BE2C (cell line): Measurements from ENCODE around the gene INSYN2B.

Experiments used
- DNase-seq: peaks from one replicate; pipeline ENCODE4 v3.0.0-alpha.2; 2020
- H3K27me3 ChIP-seq: fragments of 250-450 bp; sonication (Bioruptor Pico); 2 replicates; pipeline ENCODE4 v1.5.1; 2020; ENCODE audit warnings: mild to moderate bottlenecking
- H3K36me3 ChIP-seq: fragments of 250-450 bp; sonication (Bioruptor Pico); 2 replicates; pipeline ENCODE4 v1.5.1; 2020; ENCODE audit warnings: mild to moderate bottlenecking
- H3K4me1 ChIP-seq: fragments of 250-450 bp; sonication (Bioruptor Pico); 2 replicates; pipeline ENCODE4 v1.5.1; 2020
- H3K4me3 ChIP-seq: 2 replicates; pipeline ENCODE4 v1.5.1; 2011; ENCODE audit warnings: low read depth, low read length
- H3K9me3 ChIP-seq: fragments of 250-450 bp; sonication (Bioruptor Pico); 2 replicates; pipeline ENCODE4 v1.5.1; 2020
- TF ChIP-seq, protein P1 (sequence below): IDR thresholded peaks from 2 replicates; pipeline ENCODE4 v1.5.1; 2012; ENCODE audit warnings: mild to moderate bottlenecking, low read depth, low read length

The INSYN2B gene

DNA sequence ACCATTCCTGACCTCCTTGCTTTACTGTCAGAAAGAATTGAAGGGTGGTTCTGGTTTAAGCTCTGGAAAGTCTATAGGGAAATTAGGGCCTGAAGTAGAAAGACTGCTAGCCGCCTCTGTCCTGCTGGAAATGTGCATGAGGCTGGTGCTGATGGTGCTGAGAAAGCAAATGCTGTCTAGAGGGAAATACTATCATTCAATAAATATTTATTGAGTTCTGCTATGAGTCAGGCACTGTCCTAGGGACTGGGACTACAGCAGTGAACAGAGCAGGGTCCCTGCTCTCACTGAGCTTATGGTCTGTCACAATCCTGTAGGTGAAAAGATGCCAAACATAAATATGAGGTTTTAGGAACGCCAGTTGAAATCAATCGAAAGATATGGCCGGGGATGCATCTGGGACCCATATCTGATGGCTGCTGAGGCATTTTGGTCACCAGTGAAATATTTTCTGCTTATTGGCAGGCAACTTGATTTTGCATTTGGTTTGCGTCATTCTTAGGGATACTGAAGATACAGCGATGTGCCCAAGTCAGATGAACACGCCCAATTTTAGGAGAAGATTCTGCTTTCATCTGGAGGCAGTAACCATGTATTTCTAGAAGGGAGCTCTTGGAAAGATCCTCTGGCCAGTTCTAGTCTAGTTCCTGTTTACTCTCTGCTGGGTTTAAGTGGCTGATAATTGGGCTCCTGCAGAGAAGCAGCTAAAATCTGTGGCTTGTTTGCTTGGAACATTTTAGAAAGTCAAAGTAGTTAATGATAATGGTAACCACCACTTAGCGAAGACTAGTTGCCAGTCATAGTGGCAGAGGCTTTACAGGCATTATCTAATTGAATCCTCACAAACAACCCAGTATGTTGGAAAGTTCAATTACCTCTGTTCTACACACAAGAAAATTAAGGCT lies 73.3 kb downstream of the INSYN2B start:
- TF ChIP-seq, protein P1, sequence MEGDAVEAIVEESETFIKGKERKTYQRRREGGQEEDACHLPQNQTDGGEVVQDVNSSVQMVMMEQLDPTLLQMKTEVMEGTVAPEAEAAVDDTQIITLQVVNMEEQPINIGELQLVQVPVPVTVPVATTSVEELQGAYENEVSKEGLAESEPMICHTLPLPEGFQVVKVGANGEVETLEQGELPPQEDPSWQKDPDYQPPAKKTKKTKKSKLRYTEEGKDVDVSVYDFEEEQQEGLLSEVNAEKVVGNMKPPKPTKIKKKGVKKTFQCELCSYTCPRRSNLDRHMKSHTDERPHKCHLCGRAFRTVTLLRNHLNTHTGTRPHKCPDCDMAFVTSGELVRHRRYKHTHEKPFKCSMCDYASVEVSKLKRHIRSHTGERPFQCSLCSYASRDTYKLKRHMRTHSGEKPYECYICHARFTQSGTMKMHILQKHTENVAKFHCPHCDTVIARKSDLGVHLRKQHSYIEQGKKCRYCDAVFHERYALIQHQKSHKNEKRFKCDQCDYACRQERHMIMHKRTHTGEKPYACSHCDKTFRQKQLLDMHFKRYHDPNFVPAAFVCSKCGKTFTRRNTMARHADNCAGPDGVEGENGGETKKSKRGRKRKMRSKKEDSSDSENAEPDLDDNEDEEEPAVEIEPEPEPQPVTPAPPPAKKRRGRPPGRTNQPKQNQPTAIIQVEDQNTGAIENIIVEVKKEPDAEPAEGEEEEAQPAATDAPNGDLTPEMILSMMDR = no peak
- no peak overlapping the region for H3K4me3 ChIP-seq
- H3K27me3 ChIP-seq = no peaks in the 10 kb centered on the region
- DNase-seq = no peak
- H3K9me3 ChIP-seq = no peaks in the 10 kb centered on the region
- H3K4me1 ChIP-seq = no peaks in the 10 kb centered on the region
- no peaks in the 10 kb centered on the region for H3K36me3 ChIP-seq

GRCh38 chr5:169905017-169905416 lies 75.3 kb downstream of the INSYN2B start:
- Histone ChIP-seq H3K9me3 (no peaks in the 10 kb centered on the region), H3K36me3 (no peaks in the 10 kb centered on the region), H3K27me3 (no peaks in the 10 kb centered on the region), H3K4me1 (no peaks in the 10 kb centered on the region), H3K4me3 (no peak overlapping the region)
- DNase-seq = no peak
- TF ChIP-seq, protein P1 = no peak

GRCh38 chr5:169904508-169904907 lies 75.8 kb downstream of the INSYN2B start:
- DNase-seq = no peak
- TF ChIP-seq, protein P1 = no peak
- no peaks in the 10 kb centered on the region for H3K36me3 ChIP-seq
- no peaks in the 10 kb centered on the region for H3K4me1 ChIP-seq
- no peaks in the 10 kb centered on the region for H3K27me3 ChIP-seq
- no peaks in the 10 kb centered on the region for H3K9me3 ChIP-seq
- no peak overlapping the region for H3K4me3 ChIP-seq

DNA sequence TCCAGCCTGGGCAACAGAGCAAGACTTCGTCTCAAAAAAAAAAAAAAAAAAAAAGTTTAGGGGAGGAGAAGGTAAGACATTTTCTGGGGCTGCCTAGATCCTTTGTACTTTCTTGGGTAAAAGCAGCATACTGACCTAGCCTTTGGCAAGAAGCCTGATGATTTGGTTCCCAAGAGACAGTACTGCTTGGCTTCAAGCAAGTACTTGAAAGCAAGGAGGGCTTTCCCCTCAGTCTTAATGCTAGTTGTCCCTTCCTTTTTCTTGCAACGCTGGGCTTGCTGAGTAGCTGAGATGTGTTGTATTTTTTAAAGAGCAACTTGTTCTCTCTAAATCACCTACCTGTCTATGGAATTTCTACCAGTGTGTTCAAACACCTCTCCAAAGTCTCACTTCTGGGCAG lies 76.2 kb downstream of the INSYN2B start:
- Histone ChIP-seq H3K4me3 (no peak overlapping the region), H3K4me1 (no peaks in the 10 kb centered on the region), H3K9me3 (no peaks in the 10 kb centered on the region), H3K27me3 (no peaks in the 10 kb centered on the region), H3K36me3 (no peaks in the 10 kb centered on the region)
- TF ChIP-seq, protein P1 = no peak
- DNase-seq = no peak

GRCh38 chr5:169901896-169902295 lies 78.4 kb downstream of the INSYN2B start:
- H3K36me3 ChIP-seq = no peaks in the 10 kb centered on the region
- H3K4me1 ChIP-seq = no peaks in the 10 kb centered on the region
- TF ChIP-seq, protein P1 = no peak
- H3K27me3 ChIP-seq = no peaks in the 10 kb centered on the region; the same call in 1 of the 2 replicates
- DNase-seq = no peak
- no peaks in the 10 kb centered on the region for H3K9me3 ChIP-seq
- no peak overlapping the region for H3K4me3 ChIP-seq

DNA sequence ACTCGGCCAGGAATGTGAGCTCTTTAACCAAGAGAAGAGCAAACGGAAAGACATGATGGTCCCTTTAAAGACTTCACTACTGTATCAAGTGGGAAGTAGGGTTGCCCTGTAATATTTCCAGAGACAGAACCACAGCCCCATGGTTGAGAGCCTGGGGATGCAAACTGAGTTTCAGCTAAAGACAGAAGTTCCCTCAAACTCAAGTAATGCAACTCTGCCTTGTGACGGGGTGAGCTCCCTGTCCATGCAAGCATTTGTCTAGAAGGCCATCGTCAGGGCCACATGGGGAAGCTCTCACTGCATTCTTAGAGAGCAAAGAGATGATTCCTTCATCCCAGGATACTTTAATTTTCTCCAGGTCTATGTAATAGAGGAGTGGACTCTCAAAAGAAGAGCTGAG lies 82.8 kb downstream of the INSYN2B start:
- H3K36me3 ChIP-seq = no peaks in the 10 kb centered on the region
- H3K27me3 ChIP-seq = no peaks in the 10 kb centered on the region; the same call in 1 of the 2 replicates
- no peaks in the 10 kb centered on the region for H3K4me1 ChIP-seq
- TF ChIP-seq, protein P1 = no peak
- H3K4me3 ChIP-seq = no peak overlapping the region
- no peaks in the 10 kb centered on the region for H3K9me3 ChIP-seq
- DNase-seq = no peak
